ENCODE measurements around the gene GP5.

GP5 gene

GRCh38 chr3:194390835-194391234 lies 8.2 kb downstream of the GP5 start:
- Mint-ChIP-seq H3K4me1 (ENCODE audit: low read depth) (peaks cover 8% of the 10 kb centered on the region), H3K9me3 (peaks cover 17% of the 10 kb centered on the region), H3K36me3 (ENCODE audit: low read depth) (no peaks in the 10 kb centered on the region), H3K4me3 (no peak overlapping the region), H3K27me3 (ENCODE audit: low read depth) (peaks cover 22% of the 10 kb centered on the region), H3K27ac (no peak overlapping the region)
- DNase-seq (ENCODE audit: low spot score), result no peak

- Mint-ChIP-seq H3K4me1 (ENCODE audit: low read depth) (no peaks in the 10 kb centered on the region), H3K27ac (no peak overlapping the region)
Observed at GRCh38 chr3:194389269-194389668, 9.8 kb downstream of the GP5 start.

GRCh38 chr3:194387926-194388418 lies 11.1 kb downstream of the GP5 start:
- Mint-ChIP-seq H3K4me1 (ENCODE audit: low read depth) (no peaks in the 10 kb centered on the region), H3K4me3 (no peak overlapping the region), H3K27ac (no peak overlapping the region), H3K36me3 (ENCODE audit: low read depth) (no peaks in the 10 kb centered on the region), H3K9me3 (peaks cover 17% of the 10 kb centered on the region), H3K27me3 (ENCODE audit: low read depth) (peaks cover 18% of the 10 kb centered on the region)
- no peak for DNase-seq (ENCODE audit: low spot score)

More at GRCh38 chr3:194389269-194389668, 9.8 kb downstream of the GP5 start:
- peaks cover 18% of the 10 kb centered on the region for H3K27me3 Mint-ChIP-seq (ENCODE audit: low read depth)
- H3K9me3 Mint-ChIP-seq, result peaks cover 17% of the 10 kb centered on the region
- no peak overlapping the region for H3K4me3 Mint-ChIP-seq
- no peak for DNase-seq (ENCODE audit: low spot score)
- H3K36me3 Mint-ChIP-seq (ENCODE audit: low read depth), result no peaks in the 10 kb centered on the region

GRCh38 chr3:194387276-194387675 lies 11.8 kb downstream of the GP5 start:
- DNase-seq (ENCODE audit: low spot score), result no peak
- Mint-ChIP-seq H3K4me3 (no peak overlapping the region), H3K36me3 (ENCODE audit: low read depth) (no peaks in the 10 kb centered on the region), H3K4me1 (ENCODE audit: low read depth) (no peaks in the 10 kb centered on the region), H3K9me3 (peaks cover 17% of the 10 kb centered on the region), H3K27ac (no peak overlapping the region), H3K27me3 (ENCODE audit: low read depth) (peaks cover 21% of the 10 kb centered on the region)

- Mint-ChIP-seq H3K27me3 (ENCODE audit: low read depth) (peaks cover 21% of the 10 kb centered on the region), H3K9me3 (peaks cover 17% of the 10 kb centered on the region)
Observed at GRCh38 chr3:194386648-194387047, 12.4 kb downstream of the GP5 start.

GRCh38 chr3:194386066-194386465 lies 13.0 kb downstream of the GP5 start:
- Mint-ChIP-seq H3K27me3 (ENCODE audit: low read depth) (peaks cover 21% of the 10 kb centered on the region), H3K4me3 (no peak overlapping the region), H3K36me3 (ENCODE audit: low read depth) (no peaks in the 10 kb centered on the region), H3K4me1 (ENCODE audit: low read depth) (no peaks in the 10 kb centered on the region), H3K9me3 (peaks cover 14% of the 10 kb centered on the region), H3K27ac (no peak overlapping the region)
- DNase-seq (ENCODE audit: low spot score), result no peak

More at GRCh38 chr3:194386648-194387047, 12.4 kb downstream of the GP5 start:
- no peaks in the 10 kb centered on the region for H3K4me1 Mint-ChIP-seq (ENCODE audit: low read depth)
- H3K4me3 Mint-ChIP-seq, result no peak overlapping the region
- no peaks in the 10 kb centered on the region for H3K36me3 Mint-ChIP-seq (ENCODE audit: low read depth)
- H3K27ac Mint-ChIP-seq, result no peak overlapping the region
- DNase-seq (ENCODE audit: low spot score), result no peak

GRCh38 chr3:194384569-194385001 lies 14.5 kb downstream of the GP5 start:
- no peak overlapping the region for H3K27ac Mint-ChIP-seq
- H3K9me3 Mint-ChIP-seq, result peaks cover 3% of the 10 kb centered on the region
- no peak for DNase-seq (ENCODE audit: low spot score)
- H3K27me3 Mint-ChIP-seq (ENCODE audit: low read depth), result peaks cover 12% of the 10 kb centered on the region
- no peaks in the 10 kb centered on the region for H3K36me3 Mint-ChIP-seq (ENCODE audit: low read depth)
- H3K4me1 Mint-ChIP-seq (ENCODE audit: low read depth), result no peaks in the 10 kb centered on the region
- no peak overlapping the region for H3K4me3 Mint-ChIP-seq

- H3K36me3 Mint-ChIP-seq (ENCODE audit: low read depth), result no peaks in the 10 kb centered on the region
- DNase-seq (ENCODE audit: low spot score), result no peak
- peaks cover 9% of the 10 kb centered on the region for H3K27me3 Mint-ChIP-seq (ENCODE audit: low read depth)
- H3K4me1 Mint-ChIP-seq (ENCODE audit: low read depth), result no peaks in the 10 kb centered on the region
- no peak overlapping the region for H3K4me3 Mint-ChIP-seq
- H3K27ac Mint-ChIP-seq, result no peak overlapping the region
- H3K9me3 Mint-ChIP-seq, result no peaks in the 10 kb centered on the region
Observed at GRCh38 chr3:194384156-194384555, 14.9 kb downstream of the GP5 start.

GRCh38 chr3:194383276-194383940 lies 15.7 kb downstream of the GP5 start:
- peaks cover 9% of the 10 kb centered on the region for H3K27me3 Mint-ChIP-seq (ENCODE audit: low read depth)

GRCh38 chr3:194382892-194383223 lies 16.2 kb downstream of the GP5 start:
- no peak overlapping the region for H3K4me3 Mint-ChIP-seq
- no peaks in the 10 kb centered on the region for H3K4me1 Mint-ChIP-seq (ENCODE audit: low read depth)
- no peak for DNase-seq (ENCODE audit: low spot score)
- no peaks in the 10 kb centered on the region for H3K36me3 Mint-ChIP-seq (ENCODE audit: low read depth)
- H3K9me3 Mint-ChIP-seq, result no peaks in the 10 kb centered on the region
- no peak overlapping the region for H3K27ac Mint-ChIP-seq
- peaks cover 9% of the 10 kb centered on the region for H3K27me3 Mint-ChIP-seq (ENCODE audit: low read depth)

More at GRCh38 chr3:194383276-194383940, 15.7 kb downstream of the GP5 start:
- Mint-ChIP-seq H3K27ac (no peak overlapping the region), H3K4me1 (ENCODE audit: low read depth) (no peaks in the 10 kb centered on the region), H3K36me3 (ENCODE audit: low read depth) (no peaks in the 10 kb centered on the region), H3K4me3 (no peak overlapping the region), H3K9me3 (no peaks in the 10 kb centered on the region)
- DNase-seq (ENCODE audit: low spot score), result no peak

- H3K4me1 Mint-ChIP-seq (ENCODE audit: low read depth), result no peaks in the 10 kb centered on the region
- H3K4me3 Mint-ChIP-seq, result no peak overlapping the region
- H3K27ac Mint-ChIP-seq, result no peak overlapping the region
- peaks cover 9% of the 10 kb centered on the region for H3K27me3 Mint-ChIP-seq (ENCODE audit: low read depth)
- no peaks in the 10 kb centered on the region for H3K36me3 Mint-ChIP-seq (ENCODE audit: low read depth)
- no peaks in the 10 kb centered on the region for H3K9me3 Mint-ChIP-seq
- no peak for DNase-seq (ENCODE audit: low spot score)
Observed at GRCh38 chr3:194382196-194382891, 16.7 kb downstream of the GP5 start.

- Mint-ChIP-seq H3K27ac (no peak overlapping the region), H3K4me3 (no peak overlapping the region), H3K4me1 (ENCODE audit: low read depth) (no peaks in the 10 kb centered on the region), H3K9me3 (no peaks in the 10 kb centered on the region), H3K27me3 (ENCODE audit: low read depth) (peaks cover 14% of the 10 kb centered on the region), H3K36me3 (ENCODE audit: low read depth) (no peaks in the 10 kb centered on the region)
- DNase-seq (ENCODE audit: low spot score), result no peak
Observed at GRCh38 chr3:194381460-194381875, 17.6 kb downstream of the GP5 start.

- no peak overlapping the region for H3K27ac Mint-ChIP-seq
- no peaks in the 10 kb centered on the region for H3K36me3 Mint-ChIP-seq (ENCODE audit: low read depth)
- H3K27me3 Mint-ChIP-seq (ENCODE audit: low read depth), result peaks cover 15% of the 10 kb centered on the region
- no peak overlapping the region for H3K4me3 Mint-ChIP-seq
- no peaks in the 10 kb centered on the region for H3K4me1 Mint-ChIP-seq (ENCODE audit: low read depth)
- H3K9me3 Mint-ChIP-seq, result no peaks in the 10 kb centered on the region
- DNase-seq (ENCODE audit: low spot score), result no peak
Observed at GRCh38 chr3:194380326-194380725, 18.7 kb downstream of the GP5 start.

- no peaks in the 10 kb centered on the region for H3K36me3 Mint-ChIP-seq (ENCODE audit: low read depth)
- no peaks in the 10 kb centered on the region for H3K4me1 Mint-ChIP-seq (ENCODE audit: low read depth)
Observed at GRCh38 chr3:194379651-194380050, 19.4 kb downstream of the GP5 start.

More at GRCh38 chr3:194379651-194380050, 19.4 kb downstream of the GP5 start:
- no peak overlapping the region for H3K27ac Mint-ChIP-seq
- no peak for DNase-seq (ENCODE audit: low spot score)
- peaks cover 15% of the 10 kb centered on the region for H3K27me3 Mint-ChIP-seq (ENCODE audit: low read depth)
- no peak overlapping the region for H3K4me3 Mint-ChIP-seq
- H3K9me3 Mint-ChIP-seq, result no peaks in the 10 kb centered on the region

Data from T-helper 2 cell treated with Interferon-gamma antibody and Interleukin-4, amounts not matched to agents 5 μg/mL and 100 μg/mL, for 36 hours (primary cell).